Neural cell (in vitro differentiated cells): ENCODE results near the gene ADARB2. TPM values are rescaled to one million over a fixed set of nuclear protein-coding genes. Genes with fewer than 3 reads are reported as not detected.
"Not testable (repeated sequence)": the region's sequence is repeated elsewhere in the genome, so short reads cannot be mapped to it uniquely, and the experiment has no call there.

Source experiments
- H2AFZ ChIP-seq: fragments of 200-600, 300-800 bp; sonication (generic), shearing (Covaris generic); 2 replicates; pipeline ENCODE4 v1.6.0; 2014; ENCODE audit warnings: low read depth, mild to moderate bottlenecking, antibody characterized with exemption, low read length, moderate library complexity
- H3F3A ChIP-seq: fragments of 200-600 bp; shearing (Covaris generic); 2 replicates; pipeline ENCODE4 v1.6.1; 2016; ENCODE audit warnings: mild to moderate bottlenecking, moderate library complexity, mixed read lengths, antibody characterized with exemption, low read length; ENCODE audit not compliant: insufficient read depth, poor library complexity, severe bottlenecking
- H3K27ac ChIP-seq: fragments of 200-600, 300-800 bp; sonication (generic), shearing (Covaris generic); 2 replicates; pipeline ENCODE4 v1.5.1; 2014; ENCODE audit warnings: mild to moderate bottlenecking, low read length, moderate library complexity
- H3K27me3 ChIP-seq: fragments of 300-800, 200-600 bp; sonication (generic), shearing (Covaris generic); 2 replicates; pipeline ENCODE4 v1.6.0; 2014; ENCODE audit warnings: mild to moderate bottlenecking, low read depth, low read length, moderate library complexity; ENCODE audit not compliant: insufficient read depth
- H3K36me3 ChIP-seq: fragments of 300-800, 200-600 bp; sonication (generic), shearing (Covaris generic); 2 replicates; pipeline ENCODE4 v1.5.1; 2014; ENCODE audit warnings: mild to moderate bottlenecking, antibody characterized with exemption, low read length, moderate library complexity; ENCODE audit not compliant: insufficient read depth
- H3K4me2 ChIP-seq: fragments of 300-800, 200-600 bp; sonication (generic), shearing (Covaris generic); 2 replicates; pipeline ENCODE4 v1.6.0; 2014; ENCODE audit warnings: mild to moderate bottlenecking, low read length
- H3K4me3 ChIP-seq: fragments of 300-800, 200-600 bp; sonication (generic), shearing (Covaris generic); 2 replicates; pipeline ENCODE4 v1.5.1; 2014; ENCODE audit warnings: mild to moderate bottlenecking, low read length, moderate library complexity
- H3K79me2 ChIP-seq: fragments of 200-600 bp; shearing (Covaris generic); replicated peaks from 2 replicates; pipeline ENCODE4 v1.6.0; 2014; ENCODE audit warnings: mild to moderate bottlenecking, low read length, moderate library complexity; ENCODE audit not compliant: insufficient read depth
- H3K9ac ChIP-seq: fragments of 300-800, 200-600 bp; sonication (generic), shearing (Covaris generic); 2 replicates; pipeline ENCODE4 v1.6.1; 2016; ENCODE audit warnings: mild to moderate bottlenecking, low read length, mixed read lengths
- H3K9me2 ChIP-seq: fragments of 200-600 bp; shearing (Covaris generic); 2 replicates; pipeline ENCODE4 v1.6.1; 2016; ENCODE audit warnings: mild to moderate bottlenecking, low read length, mixed read lengths; ENCODE audit not compliant: insufficient read depth
- H3K9me3 ChIP-seq: fragments of 200-600, 300-800 bp; sonication (generic), shearing (Covaris generic); 2 replicates; pipeline ENCODE4 v1.6.1; 2016; ENCODE audit warnings: mild to moderate bottlenecking, mixed run types, low read length, moderate library complexity, mixed read lengths
- H4K20me1 ChIP-seq: fragments of 200-600 bp; shearing (Covaris generic); 2 replicates; pipeline ENCODE4 v1.6.1; 2016; ENCODE audit warnings: mild to moderate bottlenecking, mixed run types; ENCODE audit not compliant: insufficient read depth
- CTCF ChIP-seq: fragments of 450-650 bp; IDR thresholded peaks from 2 replicates; pipeline ENCODE4 v1.5.1; 2014; ENCODE audit warnings: antibody characterized with exemption, mild to moderate bottlenecking, moderate library complexity; ENCODE audit not compliant: poor library complexity, severe bottlenecking
- EP300 ChIP-seq: fragments of 450-650 bp; conservative IDR thresholded peaks from 2 replicates; pipeline ENCODE4 v1.6.1; 2014; ENCODE audit warnings: antibody characterized with exemption, mild to moderate bottlenecking, moderate library complexity; ENCODE audit not compliant: poor library complexity, severe bottlenecking
- EZH2 ChIP-seq: fragments of 200-600, 300-800 bp; shearing (Covaris generic), sonication (generic); IDR thresholded peaks from 2 replicates; pipeline ENCODE4 v1.6.1; 2014; ENCODE audit warnings: antibody characterized with exemption, low read length, borderline replicate concordance, mild to moderate bottlenecking; ENCODE audit not compliant: insufficient read depth, poor library complexity, severe bottlenecking
- MXI1 ChIP-seq: fragments of 450-650 bp; conservative IDR thresholded peaks from 2 replicates; pipeline ENCODE4 v1.6.1; 2014; ENCODE audit warnings: antibody characterized with exemption, mild to moderate bottlenecking; ENCODE audit not compliant: poor library complexity, severe bottlenecking
- POLR2AphosphoS5 ChIP-seq: IDR thresholded peaks from 2 replicates; pipeline ENCODE4 v1.6.1; 2012
- RAD21 ChIP-seq: fragments of 450-650 bp; conservative IDR thresholded peaks from 2 replicates; pipeline ENCODE4 v1.6.1; 2014; ENCODE audit warnings: antibody characterized with exemption, mild to moderate bottlenecking, moderate library complexity
- REST ChIP-seq: IDR thresholded peaks from 2 replicates; pipeline ENCODE4 v1.6.1; 2012; ENCODE audit warnings: borderline replicate concordance
- SMC3 ChIP-seq: fragments of 450-650 bp; conservative IDR thresholded peaks from 2 replicates; pipeline ENCODE4 v1.6.1; 2014; ENCODE audit warnings: antibody characterized with exemption, mild to moderate bottlenecking, moderate library complexity; ENCODE audit not compliant: poor library complexity
- TAF1 ChIP-seq: IDR thresholded peaks from 2 replicates; pipeline ENCODE4 v1.6.1; 2012; ENCODE audit warnings: low read depth
- polyA plus RNA-seq: library from polyadenylated mRNA; depleted of rRNA; stranded (reverse); fragments of >200 nt; gene quantifications from 2 replicates; pipeline ENCODE4 v1.2.3, GENCODE V29; 2014

ADARB2 gene
- polyA plus RNA-seq, 1 donor from 2014 or later, result 3.6 TPM

GRCh38 chr10:1538531-1539061 lies 198.7 kb downstream of the ADARB2 start:
- H2AFZ ChIP-seq, result no peak overlapping the region
- no peaks in the 10 kb centered on the region for H3K9me3 ChIP-seq
- no peaks in the 10 kb centered on the region for H3K79me2 ChIP-seq
- no peak overlapping the region for H3K27ac ChIP-seq
- TF ChIP-seq EZH2, result no peak
- no peak for TF ChIP-seq REST
- no peaks in the 10 kb centered on the region for H4K20me1 ChIP-seq
- no peak overlapping the region for H3K4me2 ChIP-seq
- H3K36me3 ChIP-seq, result no peaks in the 10 kb centered on the region
- H3F3A ChIP-seq, result no peaks in the 10 kb centered on the region
- no peaks in the 10 kb centered on the region for H3K27me3 ChIP-seq
- no peaks in the 10 kb centered on the region for H3K9me2 ChIP-seq
- no peak overlapping the region for H3K4me3 ChIP-seq
- H3K9ac ChIP-seq, result no peak overlapping the region

GRCh38 chr10:1538121-1538520 lies 199.2 kb downstream of the ADARB2 start:
- Histone ChIP-seq H4K20me1 (no peaks in the 10 kb centered on the region), H3K4me3 (no peak overlapping the region), H2AFZ (no peak overlapping the region), H3K9me2 (no peaks in the 10 kb centered on the region), H3K4me2 (no peak overlapping the region), H3K36me3 (no peaks in the 10 kb centered on the region), H3K27me3 (no peaks in the 10 kb centered on the region), H3F3A (no peaks in the 10 kb centered on the region), H3K9me3 (no peaks in the 10 kb centered on the region), H3K27ac (no peak overlapping the region), H3K9ac (no peak overlapping the region), H3K79me2 (no peaks in the 10 kb centered on the region)
- TF ChIP-seq CTCF (no peak), TAF1 (no peak), EP300 (no peak), SMC3 (no peak), RAD21 (no peak), POLR2AphosphoS5 (no peak), REST (no peak), EZH2 (no peak), MXI1 (no peak)

GRCh38 chr10:1537449-1537848 lies 199.9 kb downstream of the ADARB2 start:
- not testable (repeated sequence) for H4K20me1 ChIP-seq, H3K9ac ChIP-seq, H3K9me2 ChIP-seq

More at GRCh38 chr10:1537449-1537848, 199.9 kb downstream of the ADARB2 start:
- H3K4me3 ChIP-seq, H3K79me2 ChIP-seq, H3K36me3 ChIP-seq, H3K4me2 ChIP-seq, H3K9me3 ChIP-seq, H3K27ac ChIP-seq, H2AFZ ChIP-seq, H3K27me3 ChIP-seq, H3F3A ChIP-seq: not testable (repeated sequence)
